NCI-H510A treated with DMSO at 0.1 percent for 48 hours (cell line): ENCODE measurements around the gene PUS7.
"Not testable (repeated sequence)": the region's sequence is repeated elsewhere in the genome, so short reads cannot be mapped to it uniquely, and the experiment has no call there.

Source experiments
- DNase-seq: peaks from one replicate; lab custom pipeline; 2025; lab: John Stamatoyannopoulos, UW

Gene PUS7

DNA sequence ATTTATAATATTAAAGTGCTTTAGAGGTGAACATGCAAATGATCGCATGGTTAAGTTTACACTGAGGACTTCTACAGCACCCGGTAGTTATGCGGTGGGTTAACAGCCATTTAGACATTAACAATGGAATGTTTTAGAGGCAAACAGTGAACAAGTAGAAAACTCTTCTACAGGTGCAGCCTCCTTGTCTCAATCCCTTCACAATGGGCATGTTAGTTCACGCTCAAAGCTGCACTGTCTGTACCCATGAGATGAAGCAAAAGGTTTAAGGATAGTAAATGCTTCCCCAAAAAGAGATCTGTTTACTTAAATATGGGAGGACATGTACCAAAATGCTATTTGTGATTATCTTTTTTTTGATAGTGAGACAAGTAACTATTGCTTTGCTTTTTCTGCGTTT is 25.1 kb downstream of the PUS7 start:
- DNase-seq, result no peak

GRCh38 chr7:105496521-105496920 is 25.6 kb downstream of the PUS7 start:
- DNase-seq, result no peak

- DNase-seq, result no peak
Observed at GRCh38 chr7:105493923-105494315, 28.2 kb downstream of the PUS7 start.

- no peak for DNase-seq
Observed at GRCh38 chr7:105493196-105493922, 28.7 kb downstream of the PUS7 start.

GRCh38 chr7:105489409-105489808 is 32.7 kb downstream of the PUS7 start:
- no peak for DNase-seq

- no peak for DNase-seq
Observed at GRCh38 chr7:105487579-105488571, 34.2 kb downstream of the PUS7 start.

DNA sequence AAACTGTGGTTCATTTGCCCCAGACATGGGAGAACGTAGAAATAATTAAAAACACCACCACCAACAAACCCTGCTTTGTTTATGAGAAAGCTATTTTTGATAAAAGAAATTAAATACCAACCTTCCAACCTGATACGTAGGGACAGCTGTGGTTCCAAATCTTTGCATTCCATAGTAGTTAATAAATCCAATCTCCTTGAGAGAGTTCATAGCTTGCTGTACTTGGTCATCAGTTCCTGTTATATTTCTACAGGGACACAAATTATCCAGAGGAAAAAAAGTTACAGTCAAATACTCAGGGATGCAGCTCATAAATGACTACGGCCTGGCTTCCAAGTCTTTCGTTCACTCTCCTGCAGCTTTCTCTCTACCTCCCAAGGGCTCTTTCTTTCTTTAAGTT is 41.1 kb downstream of the PUS7 start:
- no peak for DNase-seq

- no peak for DNase-seq
Observed at GRCh38 chr7:105478606-105479005, 43.5 kb downstream of the PUS7 start.

- no peak for DNase-seq
Observed at GRCh38 chr7:105477908-105478307, 44.2 kb downstream of the PUS7 start.

- no peak for DNase-seq
Observed at GRCh38 chr7:105474045-105474444, 48.0 kb downstream of the PUS7 start.

DNA sequence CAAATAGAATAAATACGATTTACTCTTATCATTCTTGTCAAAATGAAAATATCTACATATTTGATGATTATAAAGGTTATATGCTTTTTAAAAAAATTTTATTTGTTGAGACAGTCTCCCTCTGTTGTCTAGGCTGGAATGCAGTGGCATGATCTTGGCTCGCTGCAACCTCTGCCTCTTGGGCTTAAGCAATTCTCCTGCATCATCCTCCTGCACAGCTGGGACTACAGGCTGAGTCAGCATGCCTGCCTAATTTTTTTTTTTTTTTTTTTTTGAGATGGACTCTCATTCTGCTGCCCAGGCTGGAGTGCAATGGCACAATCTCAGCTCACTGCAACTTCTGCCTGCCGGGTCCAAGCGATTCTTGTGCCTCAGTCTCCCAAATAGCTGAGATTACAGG is 48.9 kb downstream of the PUS7 start:
- no peak for DNase-seq

GRCh38 chr7:105470846-105471245 is 51.2 kb downstream of the PUS7 start:
- DNase-seq, result no peak

- no peak for DNase-seq
Observed at GRCh38 chr7:105470090-105470489, 52.0 kb downstream of the PUS7 start.

GRCh38 chr7:105462765-105463420 is 59.2 kb downstream of the PUS7 start:
- no peak for DNase-seq

- peak; percentile 25 for DNase-seq
Observed at GRCh38 chr7:105461518-105461917, 60.6 kb downstream of the PUS7 start.

- DNase-seq, result no peak
Observed at GRCh38 chr7:105457619-105458225, 64.3 kb downstream of the PUS7 start.

DNA sequence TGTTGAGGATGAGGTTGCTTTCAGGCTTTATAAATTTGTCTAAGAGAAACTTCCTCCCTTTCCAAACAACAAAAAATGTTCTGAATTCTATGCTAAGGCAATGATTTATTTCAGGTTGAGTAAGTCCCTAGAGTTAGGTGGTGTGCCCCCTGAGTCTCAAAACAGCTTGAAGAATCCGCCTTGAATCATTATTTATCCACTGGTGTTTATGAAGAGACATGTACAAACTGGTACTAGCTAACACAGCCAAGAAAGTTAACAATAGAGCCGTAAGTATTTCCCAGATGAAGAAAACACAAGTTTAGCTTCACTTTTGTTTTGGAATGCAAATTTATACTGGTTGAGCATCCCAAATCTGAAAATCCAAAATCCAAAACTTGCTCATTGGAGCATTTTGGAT is 67.2 kb downstream of the PUS7 start:
- DNase-seq, result no peak

DNA sequence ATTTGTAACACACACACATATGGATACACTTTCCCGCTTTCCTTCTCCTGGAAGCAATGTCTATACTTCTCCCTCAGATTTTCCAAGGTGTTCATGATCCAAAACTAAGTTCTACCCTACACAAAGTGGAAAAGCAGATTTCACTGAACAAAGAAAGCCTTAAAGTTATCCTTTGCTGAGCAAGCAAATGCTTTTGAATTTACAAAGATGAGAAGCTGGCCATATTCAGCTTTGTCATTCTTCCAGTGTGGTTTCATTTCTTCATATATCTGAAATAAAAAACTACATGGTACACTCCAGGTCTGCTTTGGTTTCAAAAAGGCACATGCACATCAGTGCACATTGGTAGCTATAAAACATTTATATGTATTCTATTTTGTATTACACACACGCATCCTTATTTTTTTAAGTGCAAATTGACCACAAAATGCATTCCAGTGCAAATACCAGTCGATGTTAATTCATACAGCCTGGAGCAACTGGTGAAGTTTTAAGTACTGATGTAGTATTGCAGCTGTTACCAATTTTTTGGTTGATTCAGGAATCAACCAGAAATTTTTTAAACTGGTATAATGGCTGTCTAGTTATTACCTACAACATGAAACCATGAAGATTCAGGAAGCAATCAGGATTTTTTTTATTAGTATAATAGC is 67.8 kb downstream of the PUS7 start:
- no peak for DNase-seq

DNA sequence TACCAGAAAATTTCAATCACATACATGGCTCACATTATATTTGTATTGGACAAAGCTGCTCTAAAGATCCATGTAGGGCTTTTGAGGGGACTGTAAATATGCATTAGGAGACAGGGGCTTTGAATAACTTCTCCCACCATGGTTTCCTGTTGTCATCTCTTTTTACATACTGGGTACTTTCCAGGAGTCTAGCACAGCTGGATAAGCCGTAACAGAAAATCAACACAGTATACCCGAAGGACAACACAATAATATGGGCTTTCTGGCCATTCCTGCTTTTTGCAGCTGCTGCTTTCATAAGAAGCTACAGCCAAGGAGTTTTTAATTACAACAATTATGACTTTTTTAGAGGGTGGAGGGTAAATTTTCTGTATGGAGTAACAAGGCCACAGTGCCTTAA is 70.0 kb downstream of the PUS7 start:
- no peak for DNase-seq

- DNase-seq, result not testable (repeated sequence)
Observed at GRCh38 chr7:105450870-105451269, 71.2 kb downstream of the PUS7 start.

DNA sequence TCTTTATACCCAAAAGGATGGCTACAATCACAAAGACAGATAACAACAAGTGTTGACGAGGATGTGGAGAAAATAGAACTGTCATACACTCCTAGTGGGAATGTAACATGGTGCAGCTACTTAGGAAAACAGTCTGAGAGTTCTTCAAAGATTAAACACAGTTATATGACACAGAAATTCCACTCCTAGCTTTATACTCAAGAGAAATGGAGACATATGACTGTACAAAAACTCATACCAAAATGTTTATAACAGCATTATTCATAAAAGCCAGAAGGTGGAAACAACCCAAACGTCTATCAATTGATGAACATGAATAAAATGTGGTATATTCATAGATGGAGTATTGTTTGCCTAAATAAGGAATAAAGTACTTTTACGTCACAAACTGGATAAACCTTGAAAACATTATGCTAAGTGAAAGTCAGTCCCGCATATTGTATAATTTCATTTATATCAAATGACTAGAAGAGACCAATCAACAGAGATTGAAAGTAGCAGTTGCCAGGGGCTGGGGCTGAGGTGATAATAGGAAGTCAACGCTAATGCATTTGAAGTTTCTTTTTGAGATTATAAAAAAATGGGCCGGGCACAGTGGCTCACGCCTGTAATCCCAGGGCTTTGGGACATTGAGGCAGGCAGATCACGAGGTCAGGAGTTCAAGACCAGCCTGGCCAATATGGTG is 71.8 kb downstream of the PUS7 start:
- DNase-seq, result no peak
